Muscle of arm (tissue), 14 donors: ENCODE results near the gene TUBB4B. TPM values are rescaled to one million over a fixed set of nuclear protein-coding genes. Genes with fewer than 3 reads are reported as not detected.

Experiments
- DNase-seq: peaks from one replicate; pipeline ENCODE4 v3.0.0-alpha.2; 2013
- long read RNA-seq, 11 donors: transcript quantifications; one replicate each; lab custom pipeline, GENCODE V29; 2026
- polyA plus RNA-seq, 12 donors: library from polyadenylated mRNA; unstranded; fragments of 120-200 nt; gene quantifications; one replicate each; pipeline ENCODE4 v1.2.1, GENCODE V29; 2013; ENCODE audit not compliant: insufficient read length in 12 of 12

The TUBB4B gene
- 100 to 1,000 TPM in 11 of 12 donors, not detected in 1; 121 to 306 (median 157) TPM for polyA plus RNA-seq
- long read RNA-seq, donor 1, transcript TUBB4B-201 (4 exons, 1,637 nt), result major isoform, 201 of 215 reads
- long read RNA-seq, donor 1, partial matches to known transcripts, result 12 of 215 reads
- long read RNA-seq, donor 1, other reads (novel, unspliced or antisense), result 0 of 215 reads
- long read RNA-seq, donor 2, transcript TUBB4B-201 (4 exons, 1,637 nt), result major isoform, 100 of 210 reads
- long read RNA-seq, donor 2, partial matches to known transcripts, result 108 of 210 reads
- long read RNA-seq, donor 2, other reads (novel, unspliced or antisense), result 0 of 210 reads
- long read RNA-seq, donor 3, transcript TUBB4B-201 (4 exons, 1,637 nt), result major isoform, 54 of 54 reads
- long read RNA-seq, donor 3, partial matches to known transcripts, result 0 of 54 reads
- long read RNA-seq, donor 3, other reads (novel, unspliced or antisense), result 0 of 54 reads
- long read RNA-seq, donor 4, transcript TUBB4B-201 (4 exons, 1,637 nt), result major isoform, 37 of 37 reads
- long read RNA-seq, donor 4, partial matches to known transcripts, result 0 of 37 reads
- long read RNA-seq, donor 4, other reads (novel, unspliced or antisense), result 0 of 37 reads
- long read RNA-seq, donor 5, result 0 reads
- long read RNA-seq, donor 6, transcript TUBB4B-201 (4 exons, 1,637 nt), result major isoform, 61 of 61 reads
- long read RNA-seq, donor 6, partial matches to known transcripts, result 0 of 61 reads
- long read RNA-seq, donor 6, other reads (novel, unspliced or antisense), result 0 of 61 reads
- long read RNA-seq, donor 7, transcript TUBB4B-201 (4 exons, 1,637 nt), result major isoform, 33 of 33 reads
- long read RNA-seq, donor 7, partial matches to known transcripts, result 0 of 33 reads
- long read RNA-seq, donor 7, other reads (novel, unspliced or antisense), result 0 of 33 reads
- long read RNA-seq, donor 8, transcript TUBB4B-201 (4 exons, 1,637 nt), result major isoform, 100 of 106 reads
- long read RNA-seq, donor 8, partial matches to known transcripts, result 5 of 106 reads
- long read RNA-seq, donor 8, other reads (novel, unspliced or antisense), result 0 of 106 reads
- long read RNA-seq, donor 9, transcript TUBB4B-201 (4 exons, 1,637 nt), result major isoform, 68 of 69 reads
- long read RNA-seq, donor 9, partial matches to known transcripts, result 0 of 69 reads
- long read RNA-seq, donor 9, other reads (novel, unspliced or antisense), result 0 of 69 reads
- long read RNA-seq, donor 10, transcript TUBB4B-201 (4 exons, 1,637 nt), result major isoform, 87 of 87 reads
- long read RNA-seq, donor 10, partial matches to known transcripts, result 0 of 87 reads
- long read RNA-seq, donor 10, other reads (novel, unspliced or antisense), result 0 of 87 reads
- long read RNA-seq, donor 11, transcript TUBB4B-201 (4 exons, 1,637 nt), result major isoform, 142 of 154 reads
- long read RNA-seq, donor 11, partial matches to known transcripts, result 10 of 154 reads
- long read RNA-seq, donor 11, other reads (novel, unspliced or antisense), result 0 of 154 reads

GRCh38 chr9:137240841-137241489, at the start of gene TUBB4B:
Gene TUBB4B, plus strand, starts transcription at chr9:137241287. Its CDS starts 74 bp downstream, at chr9:137241361.
- DNase-seq, result peak; percentile 100

DNA sequence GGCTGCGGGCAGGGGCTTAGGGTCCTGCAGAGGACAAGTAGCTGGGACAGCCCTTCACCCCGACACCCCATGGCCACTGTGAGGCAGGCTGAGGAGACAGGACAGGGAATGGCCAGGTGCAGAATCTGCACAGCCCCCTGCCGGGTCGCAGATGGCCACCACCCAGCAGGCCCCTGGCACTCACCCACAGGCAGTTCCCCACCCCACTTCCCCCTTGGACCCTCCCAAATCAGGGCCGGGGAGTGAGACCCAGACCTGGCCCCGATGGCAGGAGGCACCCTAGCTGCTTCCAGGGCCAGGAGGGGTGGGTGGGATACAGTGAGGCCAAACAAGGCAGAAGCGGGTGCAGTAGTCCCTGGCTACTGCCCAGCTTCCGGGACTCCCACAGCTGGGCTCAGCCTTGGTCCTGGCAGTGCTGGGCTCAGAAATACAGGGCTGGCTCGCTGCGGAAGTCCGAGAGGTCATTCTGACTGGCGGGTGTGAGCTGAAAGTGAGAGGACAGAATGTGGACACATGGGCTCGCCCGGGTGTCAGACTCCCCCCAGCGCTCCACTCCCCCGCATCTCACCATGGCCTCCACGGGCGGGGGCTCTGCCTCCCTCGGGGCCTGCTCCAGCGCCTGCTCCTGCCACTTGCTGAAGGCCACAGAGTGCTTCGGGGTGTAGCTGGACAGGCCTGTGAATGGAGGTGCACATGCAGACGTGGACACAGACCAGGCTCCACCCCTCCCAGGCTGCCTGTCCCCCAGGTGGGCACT, 49.2 kb upstream of the TUBB4B start:
- DNase-seq, result no peak

DNA sequence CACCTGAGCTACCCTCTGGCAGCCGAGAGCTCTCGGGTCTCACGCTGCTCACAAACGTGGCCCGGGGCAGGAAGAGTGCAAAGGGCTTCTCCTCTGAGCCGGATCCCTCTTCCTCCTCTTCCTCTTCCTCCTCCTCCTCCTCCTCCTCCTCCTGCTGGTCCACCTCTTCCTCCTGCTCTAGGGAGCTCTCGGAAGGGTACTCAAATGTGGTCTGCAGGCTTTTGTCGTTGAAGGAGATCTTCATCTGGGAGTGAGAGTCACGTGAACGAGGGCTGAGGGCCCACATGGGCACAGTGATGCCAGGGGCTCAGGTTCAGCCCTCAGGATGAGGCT, 48.7 kb upstream of the TUBB4B start:
- no peak for DNase-seq

DNA sequence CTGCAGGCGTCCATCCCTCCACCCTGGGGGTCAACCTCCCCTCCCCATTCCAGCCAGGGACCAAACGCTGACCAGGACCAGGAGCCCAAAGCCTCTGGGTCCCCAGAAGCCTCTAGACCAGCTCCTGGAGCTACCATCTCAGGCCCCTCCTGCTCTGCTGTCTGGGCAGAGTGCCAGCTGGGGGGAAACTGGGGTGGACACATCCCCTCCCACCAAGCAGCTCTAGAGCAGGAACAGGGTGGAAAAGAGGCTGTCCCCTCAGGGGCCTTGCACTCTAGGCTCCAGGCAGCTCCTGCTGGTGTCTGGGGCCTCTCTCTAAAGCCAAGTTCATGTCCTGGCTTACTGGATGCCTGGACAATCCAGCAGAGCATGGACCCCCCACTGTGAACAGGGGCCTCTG, 48.2 kb upstream of the TUBB4B start:
- DNase-seq, result no peak

GRCh38 chr9:137193771-137194170, 47.3 kb upstream of the TUBB4B start:
- DNase-seq, result no peak

DNA sequence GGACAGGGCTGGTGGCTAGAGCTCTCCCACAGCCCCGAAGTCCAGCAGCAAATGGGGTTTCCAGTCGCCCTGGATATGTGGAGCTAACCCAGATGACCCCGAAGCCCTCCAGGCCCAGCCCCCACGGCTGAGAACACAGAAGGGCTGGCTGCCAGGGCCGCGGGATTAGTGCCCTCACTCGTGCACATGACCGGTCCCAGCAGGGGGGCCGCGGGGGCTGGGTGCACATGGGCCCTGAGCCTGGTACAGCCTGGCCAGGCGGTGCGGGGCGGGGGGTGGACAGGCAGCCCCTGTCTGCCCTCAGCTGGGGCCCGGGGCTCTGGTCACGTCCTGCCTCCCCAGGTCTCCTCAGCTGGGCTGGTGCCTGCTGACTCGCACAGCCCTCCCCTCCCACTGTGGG, 46.7 kb upstream of the TUBB4B start:
- DNase-seq, result no peak

DNA sequence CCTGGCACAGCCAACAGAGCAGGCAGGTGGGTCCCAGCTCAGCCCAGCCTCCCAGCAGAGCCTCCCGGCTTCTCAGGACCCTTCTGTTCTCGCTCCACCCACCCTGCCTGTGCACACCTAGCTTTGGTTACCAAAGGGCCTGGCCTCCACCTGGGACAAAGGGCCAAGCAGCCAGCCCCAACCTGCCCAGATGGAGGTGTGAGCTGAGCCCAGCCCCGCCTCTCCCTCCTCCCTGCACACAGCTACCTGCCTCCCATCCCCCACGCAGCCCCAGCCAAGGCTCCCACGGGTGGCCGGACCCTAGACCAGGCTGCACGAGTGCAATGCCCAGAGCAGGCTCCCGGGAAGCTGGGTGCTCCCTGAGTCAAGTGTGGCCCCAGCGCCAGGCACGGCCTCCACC, 46.2 kb upstream of the TUBB4B start:
- no peak for DNase-seq

GRCh38 chr9:137195525-137196220, 45.4 kb upstream of the TUBB4B start:
- DNase-seq, result no peak

GRCh38 chr9:137198051-137198901, 42.8 kb upstream of the TUBB4B start:
- DNase-seq, result no peak

DNA sequence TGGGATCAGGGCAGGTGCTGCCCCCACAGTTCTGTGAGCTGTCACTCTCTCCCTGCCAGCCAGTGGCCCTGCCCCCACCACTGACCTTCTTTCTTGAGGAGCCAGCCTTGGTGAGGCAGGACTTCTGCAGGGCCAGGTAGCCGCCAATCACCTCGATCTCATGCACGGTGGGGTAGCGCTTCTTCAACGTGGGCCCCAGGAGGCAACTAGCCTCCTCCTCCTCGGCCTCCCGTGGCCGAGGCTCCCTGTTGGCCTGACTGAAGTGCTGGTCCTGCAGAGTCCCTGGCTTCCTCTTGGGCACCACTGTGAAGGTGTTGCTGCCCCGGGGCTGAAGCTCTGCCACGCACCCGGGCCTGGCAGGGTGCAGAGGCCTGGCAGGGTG, 42.2 kb upstream of the TUBB4B start:
- no peak for DNase-seq

DNA sequence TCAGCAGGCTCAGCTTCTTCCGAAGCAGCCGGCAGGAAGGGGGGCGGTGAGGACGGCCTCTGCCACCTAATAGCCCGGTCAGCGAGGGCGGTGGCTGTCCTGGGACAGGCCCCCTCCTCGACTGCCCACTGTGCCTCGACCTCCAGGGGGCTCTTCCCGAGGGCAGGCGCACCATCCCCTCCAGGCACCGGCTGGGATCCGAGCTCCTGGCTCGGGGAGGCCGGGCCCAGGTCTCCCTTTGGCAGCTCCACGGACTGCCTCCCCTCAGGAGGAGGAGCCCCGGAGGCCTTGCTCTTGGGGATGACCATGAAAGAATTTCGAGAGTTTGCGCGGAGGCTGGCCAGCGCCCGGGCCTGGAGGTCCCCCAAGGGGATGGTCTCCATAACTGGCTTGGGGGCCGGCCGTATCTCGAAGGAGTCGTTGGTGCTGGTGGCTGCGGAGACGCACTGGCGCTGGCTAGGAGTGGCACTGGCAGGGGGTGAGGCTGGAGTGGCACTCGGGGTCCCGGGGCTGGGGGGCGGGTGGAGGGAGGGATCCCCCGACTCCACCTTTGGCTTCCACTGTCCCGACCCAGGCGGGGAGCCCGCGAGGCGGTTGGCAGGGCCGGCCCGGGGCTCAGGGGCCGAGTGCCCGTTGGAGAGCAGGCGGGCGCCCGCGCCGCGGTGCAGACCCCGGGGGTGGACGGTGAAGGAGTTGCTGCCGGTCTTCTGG, 41.5 kb upstream of the TUBB4B start:
- DNase-seq, result no peak

DNA sequence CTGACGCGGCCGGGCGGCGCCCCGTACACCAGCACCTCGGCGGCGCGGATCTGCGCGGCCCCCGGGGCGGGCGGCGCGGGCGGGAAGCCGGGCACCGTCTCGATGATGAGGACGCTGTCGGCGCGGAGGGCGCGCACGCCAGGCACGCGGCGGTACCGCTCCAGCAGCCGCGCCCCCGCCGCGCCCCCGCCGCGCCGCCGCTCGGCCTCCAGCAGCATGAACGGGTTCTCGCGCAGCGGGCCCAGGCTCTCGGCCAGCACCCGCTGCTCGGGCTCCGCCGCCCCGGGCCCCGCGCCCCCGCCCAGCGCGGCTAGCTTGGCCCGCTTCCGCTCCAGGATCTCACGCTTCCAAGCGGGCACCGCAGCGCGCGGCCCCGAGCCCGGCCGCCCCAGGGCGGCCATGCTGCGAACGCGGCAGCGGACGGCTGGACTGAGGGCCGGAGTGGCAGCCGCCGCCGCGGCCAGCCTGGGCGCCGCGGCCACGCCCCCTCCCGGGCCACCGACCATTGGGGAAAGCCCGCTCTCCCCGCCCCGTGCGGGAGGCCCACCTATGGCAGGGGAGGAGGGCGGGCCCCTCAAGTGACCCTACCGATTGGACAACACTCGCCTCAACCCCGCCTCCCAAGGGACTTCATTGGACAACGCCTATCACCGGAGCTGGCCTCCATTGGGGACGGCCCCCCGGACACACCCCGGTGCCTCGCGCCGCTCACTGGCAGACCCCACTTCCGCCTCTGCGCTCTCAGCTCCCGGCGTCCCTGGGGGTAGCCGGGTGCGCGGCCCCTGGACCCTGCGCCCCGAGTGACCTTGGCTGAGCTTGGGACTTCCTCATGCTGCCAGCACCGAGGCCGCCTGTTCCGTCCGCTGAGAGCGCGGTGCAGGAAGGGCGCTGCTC, 40.5 kb upstream of the TUBB4B start, which contains the start of gene TPRN:
TSS of gene TPRN (minus strand) at position 431 of the 894 bp plus-strand sequence. CDS start at position 401, 30 bp downstream.
- peak; percentile 96 for DNase-seq

GRCh38 chr9:137201205-137201868, 39.8 kb upstream of the TUBB4B start:
- DNase-seq, result no peak

DNA sequence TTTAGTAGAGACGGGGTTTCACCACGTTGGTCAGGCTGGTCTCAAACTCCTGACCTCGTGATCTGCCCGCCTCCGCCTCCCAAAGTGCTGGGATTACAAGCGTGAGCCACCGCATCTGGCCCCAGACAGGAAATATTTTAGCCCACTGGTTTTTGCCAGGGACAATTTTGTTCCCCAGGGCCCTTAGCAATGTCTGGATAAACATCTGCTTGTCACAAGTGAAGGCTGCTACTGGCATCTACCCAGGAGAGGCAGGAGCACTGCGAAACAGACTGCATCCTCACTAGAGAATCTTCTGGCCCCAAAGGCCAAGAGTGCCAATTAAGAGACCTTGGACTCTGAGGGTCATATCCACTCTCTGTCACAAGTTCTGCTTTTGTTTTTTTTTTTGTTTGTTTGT, 38.1 kb upstream of the TUBB4B start:
- DNase-seq, result no peak

DNA sequence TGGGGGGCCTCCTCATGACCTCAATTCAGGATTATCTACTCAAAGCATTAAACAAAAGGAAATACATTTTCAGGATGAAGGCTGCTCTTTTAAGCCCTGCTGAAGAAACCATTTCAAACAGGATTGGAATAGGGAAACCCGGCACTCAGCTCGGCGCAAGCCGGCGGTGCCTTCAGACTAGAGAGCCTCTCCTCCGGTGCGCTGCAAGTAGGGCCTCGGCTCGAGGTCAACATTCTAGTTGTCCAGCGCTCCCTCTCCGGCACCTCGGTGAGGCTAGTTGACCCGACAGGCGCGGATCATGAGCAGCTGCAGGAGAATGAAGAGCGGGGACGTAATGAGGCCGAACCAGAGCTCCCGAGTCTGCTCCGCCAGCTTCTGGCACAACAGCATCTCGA, 36.4 kb upstream of the TUBB4B start:
- no peak for DNase-seq
